Spleen (tissue), 11 donors: ENCODE results near the gene TMTC2. TPM values are rescaled to one million over a fixed set of nuclear protein-coding genes. Genes with fewer than 3 reads are reported as not detected.

Experiments
- DNase-seq: peaks from one replicate; pipeline ENCODE4 v3.0.0-alpha.2; 2020
- H3K27ac ChIP-seq, 8 donors: fragments of 200-600 bp; sonication (generic) in 7 of 8; 1 replicate in 4 of 8; 2 replicates in 4 of 8; pipeline versions ENCODE4 v1.5.0 to v1.8.0; 2016 to 2021; ENCODE audit warnings: inconsistent platforms in 4 of 8, mild to moderate bottlenecking in 4 of 8, moderate library complexity in 1 of 8
- H3K27me3 ChIP-seq, 7 donors: fragments of 200-600 bp; sonication (generic) in 6 of 7; replicated peaks in 1 of 7; 1 replicate in 4 of 7; 2 replicates in 3 of 7; pipeline versions ENCODE4 v1.5.0 to v1.8.0; 2016 to 2021; ENCODE audit warnings: inconsistent platforms in 3 of 7, mild to moderate bottlenecking in 1 of 7
- H3K36me3 ChIP-seq, 6 donors: fragments of 200-600 bp; sonication (generic) in 5 of 6; 1 replicate in 4 of 6; 2 replicates in 2 of 6; pipeline versions ENCODE4 v1.5.0 to v1.8.0; 2016 to 2021; ENCODE audit warnings: inconsistent platforms in 2 of 6
- H3K4me1 ChIP-seq, 6 donors: fragments of 200-600 bp; sonication (generic) in 5 of 6; 1 replicate in 3 of 6; 2 replicates in 3 of 6; pipeline versions ENCODE4 v1.5.0 to v1.8.0; 2016 to 2021; ENCODE audit warnings: inconsistent platforms in 3 of 6
- H3K4me3 ChIP-seq, 8 donors: fragments of 200-600 bp; sonication (generic) in 7 of 8; 1 replicate in 4 of 8; 2 replicates in 4 of 8; pipeline versions ENCODE4 v1.5.0 to v1.8.0; 2016 to 2021; ENCODE audit warnings: inconsistent platforms in 4 of 8, mild to moderate bottlenecking in 4 of 8, moderate library complexity in 2 of 8
- H3K9me3 ChIP-seq, 8 donors: fragments of 200-600 bp; sonication (generic) in 7 of 8; 1 replicate in 4 of 8; 2 replicates in 4 of 8; pipeline versions ENCODE4 v1.5.0 to v1.8.0; 2016 to 2021; ENCODE audit warnings: inconsistent platforms in 4 of 8
- POLR2A ChIP-seq, 3 donors: fragments of 450-650 bp; IDR thresholded peaks; one replicate each; pipeline ENCODE4 v1.5.1; 2017; ENCODE audit warnings: antibody characterized with exemption in 3 of 3, mild to moderate bottlenecking in 1 of 3
- POLR2AphosphoS5 ChIP-seq, 3 donors: sonication (generic); formaldehyde crosslinking; IDR thresholded peaks; one replicate each; pipeline ENCODE4 v1.5.1; 2017; ENCODE audit warnings: antibody characterized with exemption in 3 of 3
- WGBS, 5 donors: extraction: QIAGEN DNeasy Blood & Tissue Kit in 3 of 5; methylation state at CpG; one replicate each; pipeline versions ENCODE4 v1.1.5 to v1.1.7; 2013 to 2018; 5-methylcytosine and 5-hydroxymethylcytosine counted together
- intact Hi-C: fragments of 100-400 bp; cut with DNase I; formaldehyde crosslinking; loops from one replicate; pipeline ENCODE4 v1.15.0; 2023; ENCODE audit warnings: low total_unique reads
- polyA plus RNA-seq, 3 donors: library from polyadenylated mRNA; stranded (reverse); fragments of 200-250 nt; gene quantifications; one replicate each; pipeline ENCODE4 v1.2.1, GENCODE V29; 2013
- total RNA-seq, 7 donors: library from RNA; depleted of rRNA in 3 of 7; stranded (reverse); fragments of >200 nt in 3 of 7; fragmentation: NEBNext Ultra II Directional in 4 of 7; extraction: Animal tissue kit (Norgen Biotek cat#: 25700) in 4 of 7; gene quantifications; one replicate each; pipeline versions ENCODE4 v1.1.0 to v1.2.1, GENCODE V29; 2016 to 2021
- TF ChIP-seq, protein P1 (sequence below), 11 experiments: fragments of 200-600 bp in 7 of 11; fragments of 450-650 bp in 4 of 11; sonication (generic) in 4 of 11; IDR thresholded peaks in 8 of 11; conservative IDR thresholded peaks in 3 of 11; 1 replicate in 7 of 11; 2 replicates in 4 of 11; pipeline versions ENCODE4 v1.4.0 to v1.8.0; 2016 to 2021; ENCODE audit warnings: antibody characterized with exemption in 11 of 11, inconsistent platforms in 4 of 11, mild to moderate bottlenecking in 1 of 11
- donor health status: healthy with polysubstance abuse.
- donor health status: DM: no; HTN: no; CAD: no; lungs with moderate emphysema.
- donor health status: DM: no; HTN: no; CAD: no.
- donor health status: Bipolar disorder and iron deficiency.
- donor health status: healthy.
- donor health status: DM: no; HTN: no; CAD: no.
- donor health status: DM: yes; HTN: yes; CAD: no.

TMTC2 gene
- total and polyA plus RNA-seq, 10 donors = 0.74 to 8.5 (median 4.0) TPM

DNA sequence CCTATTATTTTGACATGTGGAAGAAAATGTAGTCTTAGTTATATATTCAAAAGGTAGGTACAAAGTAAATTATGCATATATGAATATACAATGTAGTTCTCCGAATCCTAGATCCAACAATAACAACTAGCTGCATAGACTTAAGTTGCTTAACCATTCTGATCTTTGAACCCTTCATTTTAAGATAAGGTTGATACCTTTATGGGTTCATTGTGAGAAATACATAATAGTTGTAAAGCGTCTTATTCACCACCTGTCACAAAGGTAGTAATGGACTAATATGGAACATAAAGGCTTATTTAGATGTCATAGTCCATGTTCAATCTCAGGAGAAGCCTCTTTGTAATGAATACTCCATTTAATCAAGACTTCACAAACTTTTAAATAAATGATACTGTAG is 263.6 kb downstream of the TMTC2 start:
- TF ChIP-seq POLR2A (IDR thresholded peaks at IDR 0.05) (no peak), POLR2AphosphoS5 (IDR thresholded peaks at IDR 0.05) (no peak)
- TF ChIP-seq, protein P1, sequence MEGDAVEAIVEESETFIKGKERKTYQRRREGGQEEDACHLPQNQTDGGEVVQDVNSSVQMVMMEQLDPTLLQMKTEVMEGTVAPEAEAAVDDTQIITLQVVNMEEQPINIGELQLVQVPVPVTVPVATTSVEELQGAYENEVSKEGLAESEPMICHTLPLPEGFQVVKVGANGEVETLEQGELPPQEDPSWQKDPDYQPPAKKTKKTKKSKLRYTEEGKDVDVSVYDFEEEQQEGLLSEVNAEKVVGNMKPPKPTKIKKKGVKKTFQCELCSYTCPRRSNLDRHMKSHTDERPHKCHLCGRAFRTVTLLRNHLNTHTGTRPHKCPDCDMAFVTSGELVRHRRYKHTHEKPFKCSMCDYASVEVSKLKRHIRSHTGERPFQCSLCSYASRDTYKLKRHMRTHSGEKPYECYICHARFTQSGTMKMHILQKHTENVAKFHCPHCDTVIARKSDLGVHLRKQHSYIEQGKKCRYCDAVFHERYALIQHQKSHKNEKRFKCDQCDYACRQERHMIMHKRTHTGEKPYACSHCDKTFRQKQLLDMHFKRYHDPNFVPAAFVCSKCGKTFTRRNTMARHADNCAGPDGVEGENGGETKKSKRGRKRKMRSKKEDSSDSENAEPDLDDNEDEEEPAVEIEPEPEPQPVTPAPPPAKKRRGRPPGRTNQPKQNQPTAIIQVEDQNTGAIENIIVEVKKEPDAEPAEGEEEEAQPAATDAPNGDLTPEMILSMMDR (IDR thresholded peaks at IDR 0.05 in 8 of 11, conservative IDR thresholded peaks at IDR 0.05 in 3 of 11) = no peak
- Histone ChIP-seq H3K4me3 (no peak overlapping the region), H3K27me3 (no peaks in the 10 kb centered on the region), H3K36me3 (no peaks in the 10 kb centered on the region), H3K9me3 (no peaks in the 10 kb centered on the region), H3K4me1 (no peaks in the 10 kb centered on the region), H3K27ac (no peak overlapping the region)
- intact Hi-C loops = no loop called here
- no peak for DNase-seq
- 92 to 94% (median 94%) methylated on average over 2 of the region's 2 CpGs for WGBS, 5 donors

DNA sequence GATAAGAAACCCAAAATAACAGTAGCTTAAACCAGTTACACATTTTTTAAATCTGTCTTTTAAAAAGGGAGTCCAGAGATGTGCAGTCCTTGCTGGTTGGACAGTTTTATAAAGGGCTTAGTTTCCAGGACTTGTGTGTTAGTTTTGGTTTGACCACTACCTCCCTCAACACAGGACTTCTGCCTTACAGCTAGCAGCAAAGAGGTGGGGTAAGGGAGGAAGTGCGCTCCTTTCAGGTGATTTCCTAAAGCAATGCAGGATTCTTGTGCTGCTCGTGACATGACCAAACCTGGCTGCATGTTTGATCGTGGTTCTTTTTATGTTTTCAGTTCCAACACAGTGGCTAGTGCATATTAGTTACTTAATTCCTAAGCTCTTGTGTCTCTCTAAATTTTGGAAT is 266.2 kb downstream of the TMTC2 start:
- no peak overlapping the region for H3K4me3 ChIP-seq
- no peaks in the 10 kb centered on the region for H3K27me3 ChIP-seq
- H3K27ac ChIP-seq = no peak overlapping the region
- no peaks in the 10 kb centered on the region for H3K4me1 ChIP-seq
- H3K9me3 ChIP-seq = no peaks in the 10 kb centered on the region
- TF ChIP-seq, protein P1 (IDR thresholded peaks at IDR 0.05 in 8 of 11, conservative IDR thresholded peaks at IDR 0.05 in 3 of 11) = no peak
- TF ChIP-seq POLR2A (IDR thresholded peaks at IDR 0.05) (no peak), POLR2AphosphoS5 (IDR thresholded peaks at IDR 0.05) (no peak)
- DNase-seq = no peak
- H3K36me3 ChIP-seq = no peaks in the 10 kb centered on the region
- 74 to 89% (median 80%) methylated on average over 3 of the region's 3 CpGs for WGBS, 5 donors
- intact Hi-C loops = no loop called here

DNA sequence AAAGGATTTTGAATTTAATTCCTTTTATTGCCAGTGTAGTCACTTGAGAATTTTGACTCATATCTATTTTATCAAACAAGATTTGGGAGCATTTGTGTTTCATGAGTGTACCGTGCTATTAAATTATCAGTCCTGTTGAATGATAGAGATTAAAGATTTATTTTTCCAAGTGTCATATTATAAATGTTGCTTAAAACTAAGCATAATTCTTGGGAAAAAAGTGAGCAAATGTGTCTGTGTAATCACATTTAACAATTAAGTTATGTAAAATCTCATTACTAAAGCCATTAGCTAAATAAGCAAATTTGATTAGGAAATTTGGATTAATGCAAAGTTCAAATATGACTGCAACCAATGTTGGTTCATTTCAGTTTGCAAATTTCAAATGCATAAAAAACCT is 266.7 kb downstream of the TMTC2 start:
- H3K4me1 ChIP-seq = no peaks in the 10 kb centered on the region
- TF ChIP-seq POLR2A (IDR thresholded peaks at IDR 0.05) = no peak
- TF ChIP-seq, protein P1 (IDR thresholded peaks at IDR 0.05 in 8 of 11, conservative IDR thresholded peaks at IDR 0.05 in 3 of 11) = no peak
- no peak for TF ChIP-seq POLR2AphosphoS5 (IDR thresholded peaks at IDR 0.05)
- DNase-seq = no peak
- H3K36me3 ChIP-seq = no peaks in the 10 kb centered on the region
- intact Hi-C loops = no loop called here
- WGBS, 5 donors = 89 to 98% (median 97%) methylated on average over 1 of the region's 1 CpG
- no peak overlapping the region for H3K4me3 ChIP-seq
- no peaks in the 10 kb centered on the region for H3K27me3 ChIP-seq
- no peaks in the 10 kb centered on the region for H3K9me3 ChIP-seq
- no peak overlapping the region for H3K27ac ChIP-seq

DNA sequence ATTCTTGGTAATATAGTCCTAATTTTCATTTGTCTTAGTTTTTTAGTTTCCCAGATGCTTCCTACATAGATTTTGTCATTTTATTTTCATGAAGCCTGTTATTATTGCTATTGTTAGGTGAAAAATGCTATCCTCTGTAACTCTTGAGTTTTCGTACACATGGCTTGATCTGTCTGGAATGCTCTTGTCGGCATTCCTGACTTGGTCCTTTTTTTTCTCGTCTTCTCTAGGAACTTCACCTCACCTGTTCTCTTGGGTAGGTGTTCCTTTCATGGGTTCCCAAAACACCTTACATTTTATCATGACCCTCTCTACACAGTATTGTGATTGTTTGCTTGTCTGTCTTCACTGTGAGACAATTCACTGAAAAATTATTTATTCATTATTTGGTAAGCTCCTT is 267.4 kb downstream of the TMTC2 start:
- no peaks in the 10 kb centered on the region for H3K9me3 ChIP-seq
- no peaks in the 10 kb centered on the region for H3K36me3 ChIP-seq
- DNase-seq = no peak
- intact Hi-C loops = no loop called here
- no peaks in the 10 kb centered on the region for H3K4me1 ChIP-seq
- H3K27me3 ChIP-seq = no peaks in the 10 kb centered on the region
- WGBS, 5 donors = 92 to 100% (median 96%) methylated on average over 3 of the region's 3 CpGs
- H3K4me3 ChIP-seq = no peak overlapping the region
- TF ChIP-seq, protein P1 (IDR thresholded peaks at IDR 0.05 in 8 of 11, conservative IDR thresholded peaks at IDR 0.05 in 3 of 11) = no peak
- no peak for TF ChIP-seq POLR2AphosphoS5 (IDR thresholded peaks at IDR 0.05)
- no peak for TF ChIP-seq POLR2A (IDR thresholded peaks at IDR 0.05)
- H3K27ac ChIP-seq = no peak overlapping the region
